GM18951 (cell line): Measurements from ENCODE around the gene PPP6R3.
A peak's percentile ranks its signal among the peaks of the same experiment; 100 is the strongest.

ENCODE experiments used
- POLR2A ChIP-seq: IDR thresholded peaks from 4 replicates; pipeline ENCODE4 v1.6.1; 2011; ENCODE audit warnings: mild to moderate bottlenecking; ENCODE audit not compliant: insufficient read length, insufficient read depth; ENCODE audit errors: extremely low read depth
- in situ Hi-C: fragments of 300-500 bp; cut with MboI; formaldehyde crosslinking; loops from one replicate; pipeline ENCODE4 v1.12.0; 2022; ENCODE audit warnings: low sequenced_read_pairs, mixed read lengths, inconsistent platforms; ENCODE audit not compliant: unreplicated experiment

Gene PPP6R3

GRCh38 chr11:68460741-68461574, at the start of gene PPP6R3:
TSS of gene PPP6R3 (plus strand) at chr11:68460752. CDS start at chr11:68537665, 76,913 bp downstream.
- in situ Hi-C loops = no loop called here
- peak; percentile 85 for TF ChIP-seq POLR2A

DNA sequence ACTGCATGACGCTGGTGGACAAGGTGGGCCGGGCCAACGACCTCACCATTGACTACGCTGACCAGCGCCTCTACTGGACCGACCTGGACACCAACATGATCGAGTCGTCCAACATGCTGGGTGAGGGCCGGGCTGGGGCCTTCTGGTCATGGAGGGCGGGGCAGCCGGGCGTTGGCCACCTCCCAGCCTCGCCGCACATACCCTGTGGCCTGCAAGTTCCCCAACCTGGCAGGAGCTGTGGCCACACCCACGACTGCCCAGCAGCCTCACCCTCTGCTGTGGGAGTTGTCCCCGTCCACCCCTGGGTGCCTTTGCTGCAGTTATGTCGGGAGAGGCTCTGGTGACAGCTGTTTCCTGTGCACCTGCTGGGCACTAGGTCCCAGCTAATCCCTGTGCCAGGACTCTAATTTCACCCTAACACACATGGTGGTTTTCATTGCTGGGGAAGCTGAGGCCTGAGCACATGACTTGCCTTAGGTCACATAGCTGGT, 49.0 kb upstream of the PPP6R3 start:
- no peak for TF ChIP-seq POLR2A
- in situ Hi-C loops = no loop called here

DNA sequence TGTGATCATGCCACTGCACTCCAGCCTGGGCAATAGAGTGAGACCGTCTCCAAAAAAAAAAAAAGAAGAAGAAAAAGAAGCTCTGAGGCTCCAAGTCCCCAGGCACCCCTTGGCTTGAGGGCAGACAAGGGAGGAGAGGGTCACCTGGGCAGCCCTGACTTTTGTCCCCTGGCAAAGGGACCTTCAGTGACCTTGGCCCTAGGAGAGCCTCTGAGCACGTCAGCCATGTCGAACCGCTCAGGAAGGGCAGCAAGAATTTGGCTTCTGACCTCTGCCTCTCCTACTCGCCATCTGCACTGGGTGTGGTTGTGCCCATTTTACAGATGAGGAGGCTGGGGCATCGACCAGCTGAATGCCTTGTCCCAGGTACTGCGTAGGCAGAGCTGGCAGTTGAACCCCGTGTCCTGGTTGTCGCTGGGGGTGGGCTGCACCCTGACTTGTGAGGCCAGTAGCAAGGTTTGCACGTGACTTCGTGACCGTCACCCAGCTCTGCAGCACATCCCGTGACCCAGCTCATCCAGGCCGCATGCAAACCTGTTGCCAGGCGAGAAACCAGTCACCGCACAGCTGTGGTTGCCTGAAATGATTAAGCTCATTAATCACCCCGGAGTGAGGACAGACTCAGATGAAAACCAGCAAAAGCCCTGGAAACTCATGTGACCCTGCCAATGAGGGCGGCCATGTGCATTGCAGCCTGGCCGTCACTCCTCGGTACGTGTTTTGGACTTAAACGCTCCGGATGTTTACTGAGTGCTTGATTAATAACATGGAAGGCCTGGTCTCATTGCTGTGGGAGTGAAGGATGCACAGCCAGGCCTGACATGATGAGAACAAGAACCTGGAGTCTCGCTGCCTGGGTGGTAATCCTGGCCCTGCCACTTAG, 47.7 kb upstream of the PPP6R3 start:
- no peak for TF ChIP-seq POLR2A
- in situ Hi-C loops = no loop called here

DNA sequence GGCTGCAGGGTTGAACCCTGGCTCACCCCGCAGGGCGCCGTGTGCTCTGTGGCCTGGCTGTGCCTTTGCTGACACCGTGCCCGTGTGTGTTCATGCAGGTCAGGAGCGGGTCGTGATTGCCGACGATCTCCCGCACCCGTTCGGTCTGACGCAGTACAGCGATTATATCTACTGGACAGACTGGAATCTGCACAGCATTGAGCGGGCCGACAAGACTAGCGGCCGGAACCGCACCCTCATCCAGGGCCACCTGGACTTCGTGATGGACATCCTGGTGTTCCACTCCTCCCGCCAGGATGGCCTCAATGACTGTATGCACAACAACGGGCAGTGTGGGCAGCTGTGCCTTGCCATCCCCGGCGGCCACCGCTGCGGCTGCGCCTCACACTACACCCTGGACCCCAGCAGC, 47.0 kb upstream of the PPP6R3 start:
- TF ChIP-seq POLR2A = no peak
- in situ Hi-C loops = no loop called here

DNA sequence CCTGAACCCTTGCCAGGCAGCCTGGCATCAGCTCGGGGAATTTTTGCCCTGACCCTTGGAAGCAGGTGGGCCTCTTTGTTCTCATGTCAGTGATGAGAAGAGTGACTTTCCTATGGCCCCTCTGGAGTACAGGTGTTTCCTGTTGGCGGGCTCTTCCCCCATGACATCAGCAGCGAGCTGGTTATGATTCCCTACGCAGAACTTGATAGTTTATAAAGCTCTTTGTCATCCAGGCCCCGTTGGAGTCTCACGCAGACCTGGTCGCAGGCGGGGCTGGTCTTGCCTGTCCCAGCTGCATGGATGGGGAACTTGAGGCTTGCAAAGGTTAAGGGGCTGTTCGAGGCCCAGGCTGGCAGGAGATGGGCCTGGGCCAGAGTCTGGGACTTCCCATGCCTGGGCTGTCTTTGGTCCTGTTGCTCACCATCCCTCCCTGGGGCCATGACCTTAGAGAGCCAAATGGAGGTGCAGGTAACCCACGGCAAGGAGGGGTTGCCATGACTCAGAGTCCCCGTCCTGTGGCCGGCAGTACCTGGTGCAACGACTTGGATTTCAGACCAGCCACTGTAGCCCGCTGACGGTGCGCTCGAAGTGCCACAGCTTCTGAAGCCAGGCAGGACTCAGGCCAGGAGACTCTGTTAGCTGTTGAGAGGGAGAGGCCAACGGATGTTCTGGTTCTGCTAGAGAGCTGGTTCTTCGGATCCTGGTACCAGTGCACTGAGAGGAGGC, 45.9 kb upstream of the PPP6R3 start:
- in situ Hi-C loops = no loop called here

DNA sequence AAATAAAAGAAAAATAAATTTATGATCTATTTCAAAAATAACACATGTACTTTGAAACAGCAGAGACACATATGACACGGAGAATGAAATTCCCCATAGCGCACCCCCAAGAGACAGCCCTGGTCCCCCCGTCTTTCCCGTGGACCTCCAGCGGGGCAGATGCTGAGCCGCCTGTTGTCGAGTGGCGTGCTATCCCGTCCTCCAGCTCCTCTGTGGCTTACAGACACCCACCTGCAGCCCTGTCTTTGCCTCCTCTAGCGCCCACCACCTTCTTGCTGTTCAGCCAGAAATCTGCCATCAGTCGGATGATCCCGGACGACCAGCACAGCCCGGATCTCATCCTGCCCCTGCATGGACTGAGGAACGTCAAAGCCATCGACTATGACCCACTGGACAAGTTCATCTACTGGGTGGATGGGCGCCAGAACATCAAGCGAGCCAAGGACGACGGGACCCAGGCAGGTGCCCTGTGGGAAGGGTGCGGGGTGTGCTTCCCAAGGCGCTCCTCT, 44.4 kb upstream of the PPP6R3 start:
- no peak for TF ChIP-seq POLR2A
- in situ Hi-C loops = no loop called here

More for the DNA sequence above, 45.9 kb upstream of the PPP6R3 start:
- no peak for TF ChIP-seq POLR2A

DNA sequence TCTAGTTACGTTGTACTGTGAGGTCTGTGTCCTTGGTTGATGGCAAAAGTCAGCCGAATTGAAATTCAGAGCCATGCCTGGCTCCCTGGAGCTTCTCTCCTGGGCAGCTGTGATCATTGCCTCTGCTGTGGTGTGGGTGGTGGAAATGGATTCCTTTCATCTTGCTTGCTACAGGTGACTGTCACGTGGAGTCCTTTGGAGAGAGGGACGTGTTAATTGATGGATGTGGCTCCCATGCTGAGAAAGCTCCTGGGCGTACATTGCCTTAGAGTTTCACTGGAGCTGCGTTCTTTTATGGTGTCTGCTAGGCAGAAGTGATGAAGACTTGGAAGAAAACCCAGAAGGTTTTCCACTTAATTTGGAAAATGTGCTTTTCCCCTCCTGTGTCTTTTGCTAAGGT, 41.9 kb upstream of the PPP6R3 start:
- TF ChIP-seq POLR2A = no peak
- in situ Hi-C loops = no loop called here

DNA sequence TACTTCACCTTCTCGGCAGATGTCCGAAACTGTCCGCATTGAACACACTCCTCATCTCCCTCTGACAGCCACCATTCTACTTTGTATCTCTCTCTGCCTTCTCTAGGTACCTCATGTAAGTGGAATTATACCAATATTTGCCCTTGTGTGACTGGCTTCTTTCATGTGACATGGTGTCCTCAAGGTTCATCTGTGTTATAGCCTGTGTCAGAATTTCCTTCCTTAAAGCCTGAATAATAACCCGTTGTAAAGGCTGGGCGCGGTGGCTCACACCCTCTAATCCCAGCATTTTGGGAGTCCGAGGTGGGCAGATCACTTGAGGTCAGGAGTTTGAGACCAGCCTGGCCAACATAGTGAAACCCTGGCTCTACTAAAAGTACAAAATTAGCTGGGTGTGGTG, 40.4 kb upstream of the PPP6R3 start:
- in situ Hi-C loops = no loop called here
- TF ChIP-seq POLR2A = no peak

- TF ChIP-seq POLR2A = no peak
- in situ Hi-C loops = no loop called here
Measured at GRCh38 chr11:68423481-68423880, 37.1 kb upstream of the PPP6R3 start.

DNA sequence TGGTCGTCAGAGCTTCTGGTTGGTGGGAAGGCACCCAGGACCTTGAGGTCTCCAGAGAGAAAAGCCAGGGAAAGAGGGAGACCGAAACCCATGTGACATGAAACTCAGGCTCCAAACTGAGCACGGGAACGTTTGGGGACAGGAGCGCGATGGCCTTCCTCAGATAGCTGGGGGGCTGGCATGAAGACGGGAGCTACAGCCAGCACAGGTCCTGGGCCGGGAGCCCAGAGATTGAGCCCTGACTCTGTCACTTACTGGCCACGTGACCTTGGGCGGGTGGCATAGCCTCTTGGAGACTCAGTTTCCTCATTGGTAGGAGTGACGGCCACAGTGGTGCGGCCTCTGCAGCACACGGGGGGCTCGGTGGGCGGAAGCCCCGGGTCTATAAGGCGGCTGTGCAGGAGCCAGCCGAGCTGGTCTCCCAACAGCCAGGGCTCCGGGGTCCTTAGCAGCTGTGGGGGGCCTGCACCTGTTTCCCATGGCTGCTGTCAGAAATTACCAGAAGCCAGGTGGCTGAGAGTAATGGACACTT, 36.4 kb upstream of the PPP6R3 start:
- in situ Hi-C loops = no loop called here
- no peak for TF ChIP-seq POLR2A

GRCh38 chr11:68424981-68425865, 35.3 kb upstream of the PPP6R3 start:
- TF ChIP-seq POLR2A = no peak
- in situ Hi-C loops = no loop called here
